HEK293T (cell line): ENCODE data around the gene FBXL16.

ENCODE experiments used
- CTCF ChIA-PET: fragments of 350-600 bp; formaldehyde crosslinking; extraction: SDS; loops from one replicate; lab custom pipeline; 2021; ENCODE audit warnings: antibody characterized with exemption, inconsistent platforms; lab: Yijun Ruan, JAX
- POLR2A ChIA-PET: fragments of 350-600 bp; formaldehyde crosslinking; extraction: SDS; loops from one replicate; lab custom pipeline; 2020; ENCODE audit warnings: antibody characterized with exemption, inconsistent platforms; lab: Yijun Ruan, JAX
- DNase-seq: peaks from one replicate; pipeline ENCODE4 v3.0.0; 2012; ENCODE audit warnings: mixed read lengths; ENCODE audit errors: extremely low spot score
- ARNT ChIP-seq: fragments of 450-650 bp; IDR thresholded peaks from 2 replicates; pipeline ENCODE4 v1.6.1; 2017; ENCODE audit warnings: mild to moderate bottlenecking
- BHLHE40 ChIP-seq: fragments of 450-650 bp; IDR thresholded peaks from 2 replicates; pipeline ENCODE4 v1.6.1; 2016; ENCODE audit warnings: mild to moderate bottlenecking, moderate library complexity, borderline replicate concordance
- CTBP1 ChIP-seq: fragments of 450-650 bp; IDR thresholded peaks from 2 replicates; pipeline ENCODE4 v1.6.1; 2016; ENCODE audit warnings: borderline replicate concordance
- ELF4 ChIP-seq: fragments of 450-650 bp; IDR thresholded peaks from 2 replicates; pipeline ENCODE4 v1.6.1; 2017; ENCODE audit warnings: antibody characterized with exemption
- FOXA1 ChIP-seq: fragments of 450-650 bp; IDR thresholded peaks from 2 replicates; pipeline ENCODE4 v1.6.1; 2016; ENCODE audit warnings: mild to moderate bottlenecking
- FOXK2 ChIP-seq: fragments of 450-650 bp; IDR thresholded peaks from 2 replicates; pipeline ENCODE4 v1.6.1; 2016; ENCODE audit warnings: mild to moderate bottlenecking
- FOXM1 ChIP-seq: fragments of 450-650 bp; IDR thresholded peaks from 2 replicates; pipeline ENCODE4 v1.6.1; 2017; ENCODE audit warnings: mild to moderate bottlenecking, borderline replicate concordance
- HDGF ChIP-seq: fragments of 450-650 bp; IDR thresholded peaks from 2 replicates; pipeline ENCODE4 v1.6.1; 2017; ENCODE audit warnings: antibody characterized with exemption, borderline replicate concordance
- L3MBTL2 ChIP-seq: fragments of 450-650 bp; conservative IDR thresholded peaks from 2 replicates; pipeline ENCODE4 v1.6.1; 2016; ENCODE audit warnings: mild to moderate bottlenecking
- LEF1 ChIP-seq: fragments of 450-650 bp; IDR thresholded peaks from 2 replicates; pipeline ENCODE4 v1.6.1; 2017; ENCODE audit warnings: mild to moderate bottlenecking, borderline replicate concordance
- NFRKB ChIP-seq: fragments of 450-650 bp; IDR thresholded peaks from 2 replicates; pipeline ENCODE4 v1.6.1; 2016; ENCODE audit warnings: mild to moderate bottlenecking, moderate library complexity
- PKNOX1 ChIP-seq: fragments of 450-650 bp; IDR thresholded peaks from 2 replicates; pipeline ENCODE4 v1.6.1; 2016
- SP1 ChIP-seq: fragments of 450-650 bp; IDR thresholded peaks from 2 replicates; pipeline ENCODE4 v1.6.1; 2017
- SUZ12 ChIP-seq: fragments of 450-650 bp; IDR thresholded peaks from 2 replicates; pipeline ENCODE4 v1.6.1; 2016; ENCODE audit warnings: mild to moderate bottlenecking
- TARDBP ChIP-seq: fragments of 450-650 bp; IDR thresholded peaks from 2 replicates; pipeline ENCODE4 v1.6.1; 2016
- ZNF384 ChIP-seq: fragments of 450-650 bp; IDR thresholded peaks from 2 replicates; pipeline ENCODE4 v1.6.1; 2016

FBXL16 gene

GRCh38 chr16:727291-727977 lies 21.8 kb upstream of the FBXL16 start:
- no peak for DNase-seq
- POLR2A ChIA-PET, result interaction anchor here (1.4 to 5.0 kb wide), 5 partner anchors 7 to 17 kb away, joined by 3 to 47 read pairs (median 12); partner anchors contain the start of genes ANTKMT, CIAO3 and METRN
- CTCF ChIA-PET, result interaction anchor here (1.0 kb wide), 1 partner anchor 8 kb away, joined by 4 read pairs; no protein-coding TSS in a partner anchor
- TF ChIP-seq TARDBP (peak; percentile 80), SP1 (no peak), LEF1 (no peak)

GRCh38 chr16:726438-727290 lies 21.1 kb upstream of the FBXL16 start, which contains the start of the genes CCDC78 and HAGHL:
TSS of gene CCDC78 (minus strand) at chr16:726443. CDS start at chr16:726367, 76 bp downstream.
TSS of gene HAGHL (plus strand) at chr16:727106. CDS start at chr16:727510, 404 bp downstream.
- POLR2A ChIA-PET, result interaction anchor here (1.3 to 5.0 kb wide), 4 partner anchors 11 to 58 kb away, joined by 4 to 27 read pairs (median 9); partner anchors contain the start of genes CIAO3 and METRN
- DNase-seq, result peak; percentile 66
- TF ChIP-seq ARNT (no peak), L3MBTL2 (no peak), FOXK2 (no peak), ZNF384 (no peak), ELF4 (no peak), SUZ12 (no peak), NFRKB (no peak), CTBP1 (no peak), HDGF (no peak), LEF1 (no peak), FOXM1 (no peak), SP1 (no peak), BHLHE40 (no peak), FOXA1 (no peak), TARDBP (no peak)
- CTCF ChIA-PET, result interaction anchor here (1.6 kb wide), 1 partner anchor 17 kb away, joined by 6 read pairs; no protein-coding TSS in a partner anchor

- no peak for TF ChIP-seq ARNT
- no peak for TF ChIP-seq FOXM1
- no peak for TF ChIP-seq LEF1
- no peak for TF ChIP-seq SUZ12
- ChIA-PET POLR2A (interaction anchor here (1.2 to 5.0 kb wide), 5 partner anchors 8 to 58 kb away, joined by 3 to 27 read pairs (median 5); partner anchors contain the start of genes CIAO3 and METRN), CTCF (interaction anchor here (1.6 kb wide), 1 partner anchor 16 kb away, joined by 6 read pairs; no protein-coding TSS in a partner anchor)
- DNase-seq, result no peak
These were observed 20.5 kb upstream of the FBXL16 start for GRCh38 chr16:726188-726437.

GRCh38 chr16:725463-726187 lies 20.0 kb upstream of the FBXL16 start:
- no peak for DNase-seq
- TF ChIP-seq FOXK2 (no peak), SUZ12 (no peak), LEF1 (no peak)
- ChIA-PET POLR2A (interaction anchor here (0.6 to 5.0 kb wide), 8 partner anchors 9 to 63 kb away, joined by 3 to 27 read pairs (median 5); partner anchors contain the start of genes CHTF18, CIAO3, METRN and RPUSD1), CTCF (interaction anchor here (1.6 kb wide), 1 partner anchor 16 kb away, joined by 6 read pairs; no protein-coding TSS in a partner anchor)

GRCh38 chr16:725041-725376 lies 19.4 kb upstream of the FBXL16 start:
- CTCF ChIA-PET, result interaction anchor here (1.1 to 1.6 kb wide), 2 partner anchors 15 to 16 kb away, joined by 4 to 6 read pairs; partner anchors contain the start of gene CIAO3
- POLR2A ChIA-PET, result interaction anchor here (0.6 to 5.0 kb wide), 6 partner anchors 9 to 63 kb away, joined by 3 to 27 read pairs (median 5); partner anchors contain the start of genes CHTF18, CIAO3, METRN and RPUSD1
- TF ChIP-seq CTBP1 (no peak), FOXA1 (no peak), SP1 (no peak), PKNOX1 (no peak), TARDBP (no peak), ARNT (no peak), FOXM1 (no peak), FOXK2 (no peak)

GRCh38 chr16:724188-725040 lies 18.8 kb upstream of the FBXL16 start:
- ChIA-PET CTCF (interaction anchor here (1.1 kb wide), 1 partner anchor 16 kb away, joined by 4 read pairs; the partner anchor contains the start of gene CIAO3), POLR2A (interaction anchor here (1.0 to 5.0 kb wide), 4 partner anchors 9 to 64 kb away, joined by 3 to 27 read pairs (median 9); partner anchors contain the start of genes CHTF18, CIAO3, METRN and RPUSD1)
- DNase-seq, result no peak
- TF ChIP-seq FOXA1 (no peak), HDGF (no peak), ARNT (no peak), SUZ12 (no peak)

More at GRCh38 chr16:725041-725376, 19.4 kb upstream of the FBXL16 start:
- DNase-seq, result no peak
